ENCODE data around the gene GFER.

DNA sequence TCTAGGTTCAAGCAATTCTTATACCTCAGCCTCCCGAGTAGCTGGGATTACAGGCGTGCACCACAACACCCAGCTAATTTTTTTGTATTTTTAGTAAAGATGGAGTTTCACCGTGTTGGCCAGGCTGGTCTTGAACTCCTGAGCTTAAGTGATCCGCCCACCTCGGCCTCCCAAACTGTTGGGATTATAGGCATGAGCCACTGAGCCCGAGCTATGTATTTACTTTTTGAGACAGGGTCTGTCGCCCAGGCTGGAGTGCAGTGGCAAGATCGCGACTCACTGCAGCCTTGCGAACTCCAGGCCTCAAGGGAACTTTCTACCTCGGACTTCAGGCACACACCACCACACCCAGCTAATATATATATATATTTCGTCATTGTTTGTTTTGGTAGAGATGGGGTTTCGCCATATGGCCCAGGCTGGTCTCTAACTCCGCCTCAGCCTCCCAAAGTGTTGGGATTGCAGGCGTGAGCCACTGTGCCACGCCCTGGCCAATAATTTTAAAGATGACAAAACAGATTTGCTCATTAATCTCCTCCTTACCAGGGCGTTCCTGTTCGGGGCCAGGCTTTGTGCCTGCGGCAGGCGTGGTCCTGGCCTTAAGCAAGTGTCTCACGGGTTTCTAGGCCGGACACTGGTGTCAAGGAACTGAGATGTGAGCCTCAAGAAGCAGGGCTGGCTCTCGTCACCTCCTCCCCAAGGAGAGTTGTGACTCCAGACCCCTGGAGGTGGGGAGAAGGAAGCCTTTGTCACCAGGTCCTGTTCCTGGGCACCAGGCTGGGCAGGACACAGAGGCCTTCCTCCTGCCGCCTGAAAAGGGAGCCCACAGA is 31.3 kb downstream of the GFER start:
- TF ChIP-seq, protein P1, sequence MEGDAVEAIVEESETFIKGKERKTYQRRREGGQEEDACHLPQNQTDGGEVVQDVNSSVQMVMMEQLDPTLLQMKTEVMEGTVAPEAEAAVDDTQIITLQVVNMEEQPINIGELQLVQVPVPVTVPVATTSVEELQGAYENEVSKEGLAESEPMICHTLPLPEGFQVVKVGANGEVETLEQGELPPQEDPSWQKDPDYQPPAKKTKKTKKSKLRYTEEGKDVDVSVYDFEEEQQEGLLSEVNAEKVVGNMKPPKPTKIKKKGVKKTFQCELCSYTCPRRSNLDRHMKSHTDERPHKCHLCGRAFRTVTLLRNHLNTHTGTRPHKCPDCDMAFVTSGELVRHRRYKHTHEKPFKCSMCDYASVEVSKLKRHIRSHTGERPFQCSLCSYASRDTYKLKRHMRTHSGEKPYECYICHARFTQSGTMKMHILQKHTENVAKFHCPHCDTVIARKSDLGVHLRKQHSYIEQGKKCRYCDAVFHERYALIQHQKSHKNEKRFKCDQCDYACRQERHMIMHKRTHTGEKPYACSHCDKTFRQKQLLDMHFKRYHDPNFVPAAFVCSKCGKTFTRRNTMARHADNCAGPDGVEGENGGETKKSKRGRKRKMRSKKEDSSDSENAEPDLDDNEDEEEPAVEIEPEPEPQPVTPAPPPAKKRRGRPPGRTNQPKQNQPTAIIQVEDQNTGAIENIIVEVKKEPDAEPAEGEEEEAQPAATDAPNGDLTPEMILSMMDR (conservative IDR thresholded peaks at IDR 0.05), result no peak
- TF ChIP-seq ZFX (IDR thresholded peaks at IDR 0.05), result no peak

Measured in C4-2B (cell line).